Fibroblast of lung (primary cell): ENCODE data around the gene YJU2. TPM values are rescaled to one million over a fixed set of nuclear protein-coding genes. Genes with fewer than 3 reads are reported as not detected.

Experiments
- DNase-seq, 2 donors: peaks; one replicate each; pipeline versions ENCODE4 v3.0.0 to v3.0.0-alpha.2; 2010; ENCODE audit warnings: low read depth in 2 of 2
- H2AFZ ChIP-seq: 2 replicates; pipeline ENCODE4 v1.5.1; 2012; ENCODE audit warnings: low read length, control low read depth, inconsistent platforms
- H3K27ac ChIP-seq: 2 replicates; pipeline ENCODE4 v1.5.1; 2011; ENCODE audit warnings: low read length, control low read depth; ENCODE audit not compliant: insufficient read depth
- H3K27me3 ChIP-seq: 2 replicates; pipeline ENCODE4 v1.5.1; 2011; ENCODE audit warnings: mild to moderate bottlenecking, low read length; ENCODE audit not compliant: control insufficient read depth, insufficient read depth
- H3K36me3 ChIP-seq: 2 replicates; pipeline ENCODE4 v1.5.1; 2011; ENCODE audit warnings: low read length; ENCODE audit not compliant: control insufficient read depth, insufficient read depth
- H3K4me1 ChIP-seq: 2 replicates; pipeline ENCODE4 v1.5.1; 2011; ENCODE audit warnings: low read length; ENCODE audit not compliant: control insufficient read depth, insufficient read depth; ENCODE audit errors: extremely low read depth
- H3K4me2 ChIP-seq: 2 replicates; pipeline ENCODE4 v1.5.1; 2011; ENCODE audit warnings: low read length, control low read depth; ENCODE audit not compliant: insufficient read depth; ENCODE audit errors: extremely low read depth
- H3K4me3 ChIP-seq, 4 experiments: fragments of 200-600 bp in 1 of 4; sonication (generic) in 1 of 4; replicated peaks in 1 of 4; 2 replicates each; pipeline ENCODE4 v1.5.1; 2011 to 2016; ENCODE audit warnings: low read length in 4 of 4, low read depth in 3 of 4, mild to moderate bottlenecking in 3 of 4, control low read depth in 2 of 4, inconsistent platforms in 1 of 4, mixed read lengths in 1 of 4; ENCODE audit not compliant: insufficient read depth in 1 of 4; ENCODE audit errors: control extremely low read depth in 1 of 4
- H3K79me2 ChIP-seq: 2 replicates; pipeline ENCODE4 v1.5.1; 2012; ENCODE audit warnings: mild to moderate bottlenecking, low read length, inconsistent platforms; ENCODE audit not compliant: control insufficient read depth, insufficient read depth
- H3K9ac ChIP-seq: 2 replicates; pipeline ENCODE4 v1.5.1; 2011; ENCODE audit warnings: mild to moderate bottlenecking, low read length, control low read depth; ENCODE audit not compliant: insufficient read depth
- H3K9me3 ChIP-seq: 2 replicates; pipeline ENCODE4 v1.5.1; 2012; ENCODE audit warnings: low read depth, low read length; ENCODE audit not compliant: control insufficient read depth, insufficient read depth
- H4K20me1 ChIP-seq: 2 replicates; pipeline ENCODE4 v1.5.1; 2011; ENCODE audit warnings: low read length; ENCODE audit not compliant: control insufficient read depth, insufficient read depth; ENCODE audit errors: extremely low read depth
- EZH2 ChIP-seq: IDR thresholded peaks from 2 replicates; pipeline ENCODE4 v1.5.1; 2012; ENCODE audit warnings: low read length, control low read depth, mild to moderate bottlenecking; ENCODE audit errors: missing control alignments
- polyA plus RNA-seq, 2 donors: library from polyadenylated mRNA; depleted of rRNA in 1 of 2; stranded (reverse) in 1 of 2; unstranded in 1 of 2; fragments of >200 nt; gene quantifications; 2 replicates each; pipeline ENCODE4 v1.2.1, GENCODE V29; 2011 to 2012; ENCODE audit warnings: missing spikeins in 1 of 2
- total RNA-seq: library from RNA; depleted of rRNA; stranded (reverse); fragments of >200 nt; gene quantifications from 2 replicates; pipeline ENCODE4 v1.2.1, GENCODE V29; 2014
- TF ChIP-seq, protein P1 (sequence below), 2 donors: IDR thresholded peaks in 1 of 2; conservative IDR thresholded peaks in 1 of 2; 1 replicate in 1 of 2; 2 replicates in 1 of 2; pipeline ENCODE4 v1.5.1; 2011 to 2012; ENCODE audit warnings: low read length in 2 of 2, control low read depth in 1 of 2, inconsistent platforms in 1 of 2, low read depth in 1 of 2, mild to moderate bottlenecking in 1 of 2

Gene YJU2
- total and polyA plus RNA-seq, 2 donors (not counting 1 experiment from before 2014, with no cell fraction given): 10.7 to 14.7 TPM

DNA sequence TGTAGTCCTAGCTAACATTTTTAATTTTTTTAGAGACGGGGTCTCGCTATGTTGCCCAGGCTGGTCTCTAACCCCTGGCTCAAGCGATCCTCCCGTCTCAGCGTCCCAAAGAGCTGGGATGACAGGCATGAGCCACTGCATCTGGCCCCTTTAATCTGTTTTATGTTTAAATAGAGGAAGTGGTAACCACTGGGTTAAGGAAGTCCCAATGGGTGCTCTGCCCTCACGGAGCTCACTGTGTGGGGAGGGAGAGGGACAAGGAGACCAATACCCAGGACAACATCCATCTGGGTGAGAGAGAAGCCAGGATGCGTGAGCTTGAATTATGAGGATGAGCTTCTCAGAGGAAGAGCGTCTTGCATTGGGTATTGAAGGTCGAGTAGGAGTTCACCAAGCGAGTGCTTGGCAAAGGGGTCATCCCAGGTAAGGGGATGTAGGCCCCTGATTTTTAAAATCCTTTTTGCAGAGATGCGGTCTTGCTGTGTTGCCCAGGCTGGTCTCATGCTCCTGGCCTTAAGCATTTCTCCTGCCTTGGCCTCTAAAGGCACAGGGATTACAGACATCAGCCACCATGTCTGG is 13.8 kb downstream of the YJU2 start:
- Histone ChIP-seq H3K79me2 (no peaks in the 10 kb centered on the region), H3K4me2 (no peak overlapping the region), H3K36me3 (peaks cover 15% of the 10 kb centered on the region), H2AFZ (no peak overlapping the region), H3K27ac (no peak overlapping the region), H3K4me3 (no peak overlapping the region), H3K27me3 (no peaks in the 10 kb centered on the region), H3K9me3 (no peaks in the 10 kb centered on the region), H3K9ac (no peak overlapping the region), H3K4me1 (no peaks in the 10 kb centered on the region), H4K20me1 (no peaks in the 10 kb centered on the region)
- no peak for TF ChIP-seq EZH2
- TF ChIP-seq, protein P1, sequence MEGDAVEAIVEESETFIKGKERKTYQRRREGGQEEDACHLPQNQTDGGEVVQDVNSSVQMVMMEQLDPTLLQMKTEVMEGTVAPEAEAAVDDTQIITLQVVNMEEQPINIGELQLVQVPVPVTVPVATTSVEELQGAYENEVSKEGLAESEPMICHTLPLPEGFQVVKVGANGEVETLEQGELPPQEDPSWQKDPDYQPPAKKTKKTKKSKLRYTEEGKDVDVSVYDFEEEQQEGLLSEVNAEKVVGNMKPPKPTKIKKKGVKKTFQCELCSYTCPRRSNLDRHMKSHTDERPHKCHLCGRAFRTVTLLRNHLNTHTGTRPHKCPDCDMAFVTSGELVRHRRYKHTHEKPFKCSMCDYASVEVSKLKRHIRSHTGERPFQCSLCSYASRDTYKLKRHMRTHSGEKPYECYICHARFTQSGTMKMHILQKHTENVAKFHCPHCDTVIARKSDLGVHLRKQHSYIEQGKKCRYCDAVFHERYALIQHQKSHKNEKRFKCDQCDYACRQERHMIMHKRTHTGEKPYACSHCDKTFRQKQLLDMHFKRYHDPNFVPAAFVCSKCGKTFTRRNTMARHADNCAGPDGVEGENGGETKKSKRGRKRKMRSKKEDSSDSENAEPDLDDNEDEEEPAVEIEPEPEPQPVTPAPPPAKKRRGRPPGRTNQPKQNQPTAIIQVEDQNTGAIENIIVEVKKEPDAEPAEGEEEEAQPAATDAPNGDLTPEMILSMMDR (conservative IDR thresholded peaks at IDR 0.05 in 1 of 2, IDR thresholded peaks at IDR 0.05 in 1 of 2; ENCODE audit: low read depth in 1 of 2, low read length in 2 of 2): no peak
- DNase-seq: no peak

DNA sequence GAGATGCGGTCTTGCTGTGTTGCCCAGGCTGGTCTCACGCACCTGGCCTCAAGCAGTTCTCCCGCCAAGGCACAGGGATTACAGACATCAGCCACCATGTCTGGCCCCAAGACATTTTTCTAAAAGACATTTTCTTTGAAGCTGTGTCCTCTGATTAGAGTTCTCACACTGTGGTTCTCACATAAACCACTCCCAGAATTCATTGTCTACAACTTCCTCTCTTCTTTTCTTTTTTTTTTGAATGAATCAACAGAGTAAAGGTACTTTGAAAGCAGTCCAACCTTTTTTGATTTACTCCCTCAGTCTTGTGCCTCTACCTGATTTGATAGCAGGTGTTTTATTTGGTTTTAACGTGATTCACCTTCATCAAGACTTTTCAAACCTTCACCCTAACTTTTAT is 17.9 kb downstream of the YJU2 start:
- no peaks in the 10 kb centered on the region for H3K9me3 ChIP-seq
- no peak overlapping the region for H3K4me2 ChIP-seq
- no peak for DNase-seq
- no peaks in the 10 kb centered on the region for H3K79me2 ChIP-seq
- H3K9ac ChIP-seq: no peak overlapping the region
- TF ChIP-seq, protein P1 (conservative IDR thresholded peaks at IDR 0.05 in 1 of 2, IDR thresholded peaks at IDR 0.05 in 1 of 2; ENCODE audit: low read depth in 1 of 2, low read length in 2 of 2): no peak
- no peak for TF ChIP-seq EZH2
- no peaks in the 10 kb centered on the region for H3K27me3 ChIP-seq
- H3K36me3 ChIP-seq: peaks cover 5% of the 10 kb centered on the region
- H3K4me1 ChIP-seq: no peaks in the 10 kb centered on the region
- no peaks in the 10 kb centered on the region for H4K20me1 ChIP-seq
- H2AFZ ChIP-seq: no peak overlapping the region
- H3K27ac ChIP-seq: no peak overlapping the region
- H3K4me3 ChIP-seq: no peak overlapping the region

DNA sequence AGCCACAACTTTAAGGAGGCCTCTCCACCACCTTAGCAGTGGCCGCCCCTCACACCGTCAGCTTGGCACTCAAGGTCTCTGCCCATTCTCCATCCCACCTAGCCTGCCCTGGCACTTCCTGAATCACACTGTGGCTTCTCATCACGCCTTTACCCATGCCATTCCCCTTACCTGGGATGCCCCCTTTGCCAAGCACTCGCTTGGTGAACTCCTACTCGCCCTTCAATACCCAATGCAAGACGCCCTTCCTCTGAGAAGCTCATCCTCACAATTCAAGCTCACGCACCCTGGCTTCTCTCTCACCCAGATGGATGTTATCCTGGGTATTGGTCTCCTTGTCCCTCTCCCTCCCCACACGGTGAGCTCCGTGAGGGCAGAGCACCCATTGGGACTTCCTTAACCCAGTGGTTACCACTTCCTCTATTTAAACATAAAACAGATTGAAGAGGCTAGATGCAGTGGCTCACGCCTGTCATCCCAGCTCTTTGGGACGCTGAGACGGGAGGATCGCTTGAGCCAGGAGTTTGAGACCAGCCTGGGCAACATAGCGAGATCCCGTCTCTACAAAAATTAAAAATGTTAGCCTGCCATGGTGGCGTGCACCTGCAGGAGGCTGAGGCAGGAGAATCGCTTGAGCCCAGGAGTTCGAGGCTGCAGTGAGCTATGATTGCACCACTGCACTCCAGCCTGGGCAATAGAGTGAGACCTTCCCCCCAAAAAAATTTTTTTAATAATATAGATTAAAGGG is 19.5 kb downstream of the YJU2 start:
- no peak overlapping the region for H3K4me3 ChIP-seq
- peaks cover 4% of the 10 kb centered on the region for H3K36me3 ChIP-seq
- no peak overlapping the region for H3K27ac ChIP-seq
- DNase-seq: no peak
- no peak overlapping the region for H3K9ac ChIP-seq
- no peaks in the 10 kb centered on the region for H3K27me3 ChIP-seq
- H3K4me2 ChIP-seq: no peak overlapping the region
- H3K79me2 ChIP-seq: no peaks in the 10 kb centered on the region
- no peaks in the 10 kb centered on the region for H3K9me3 ChIP-seq
- H4K20me1 ChIP-seq: no peaks in the 10 kb centered on the region
- TF ChIP-seq EZH2: no peak
- TF ChIP-seq, protein P1 (conservative IDR thresholded peaks at IDR 0.05 in 1 of 2, IDR thresholded peaks at IDR 0.05 in 1 of 2; ENCODE audit: low read depth in 1 of 2, low read length in 2 of 2): no peak
- H2AFZ ChIP-seq: no peak overlapping the region
- no peaks in the 10 kb centered on the region for H3K4me1 ChIP-seq
